NOMO-1 treated with DMSO at 0.1 percent for 48 hours (cell line): Measurements from ENCODE around the gene CTBP2.
"Not testable (repeated sequence)": the region's sequence is repeated elsewhere in the genome, so short reads cannot be mapped to it uniquely, and the experiment has no call there.

ENCODE experiments used
- DNase-seq: peaks from one replicate; lab custom pipeline; 2025; ENCODE audit not compliant: unreplicated experiment; lab: John Stamatoyannopoulos, UW

CTBP2 gene

DNA sequence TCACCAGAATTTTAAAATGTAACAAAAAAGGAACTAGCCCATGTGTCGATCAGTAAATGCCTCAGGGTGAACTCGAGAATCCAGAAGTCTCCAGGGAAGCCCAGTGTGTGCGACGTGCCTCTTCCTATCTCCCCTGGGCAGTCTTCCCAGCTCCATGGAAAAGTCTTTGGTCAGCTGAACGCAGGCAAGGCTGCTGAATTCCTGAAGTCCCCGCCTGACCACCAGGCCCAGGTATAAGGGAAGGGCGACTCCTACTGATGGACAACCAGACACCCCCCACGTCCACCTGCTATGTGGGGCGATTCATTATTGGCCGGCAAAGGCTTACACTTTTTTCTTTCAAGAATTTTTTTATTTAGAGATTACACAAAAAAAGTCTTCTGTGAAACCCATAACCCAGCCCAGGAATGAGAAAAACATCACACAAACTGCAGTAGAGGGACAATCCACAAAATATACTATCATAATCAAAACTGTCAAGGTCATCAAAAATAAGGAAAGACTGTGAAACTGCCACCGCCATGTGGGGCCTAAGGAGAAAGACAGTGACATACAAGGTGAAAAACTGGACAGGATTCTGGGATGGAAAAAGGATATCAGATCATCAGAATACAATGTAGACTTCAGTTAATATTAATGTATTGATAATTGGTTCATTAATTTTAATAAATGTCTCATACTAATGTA is 93.5 kb downstream of the CTBP2 start:
- DNase-seq, result no peak

GRCh38 chr10:125064681-125065492 is 95.5 kb downstream of the CTBP2 start:
- DNase-seq, result peak; percentile 95

GRCh38 chr10:125063256-125063925 is 97.0 kb downstream of the CTBP2 start:
- no peak for DNase-seq

DNA sequence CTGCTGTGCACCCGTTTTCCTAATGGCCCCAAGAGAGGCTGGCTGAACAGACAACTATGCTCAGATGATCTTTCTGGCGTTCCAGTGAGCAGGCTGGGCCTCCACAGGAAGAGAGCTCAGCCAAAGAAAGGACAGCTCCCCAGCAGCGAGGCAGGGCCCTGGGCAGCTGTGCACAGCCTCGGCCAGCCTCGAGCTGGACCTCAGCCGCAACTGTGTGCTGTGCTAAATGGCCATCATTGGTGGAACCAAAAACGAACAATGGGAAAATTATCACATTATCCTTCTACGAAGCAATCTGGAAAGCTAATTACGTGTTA is 97.5 kb downstream of the CTBP2 start:
- no peak for DNase-seq

DNA sequence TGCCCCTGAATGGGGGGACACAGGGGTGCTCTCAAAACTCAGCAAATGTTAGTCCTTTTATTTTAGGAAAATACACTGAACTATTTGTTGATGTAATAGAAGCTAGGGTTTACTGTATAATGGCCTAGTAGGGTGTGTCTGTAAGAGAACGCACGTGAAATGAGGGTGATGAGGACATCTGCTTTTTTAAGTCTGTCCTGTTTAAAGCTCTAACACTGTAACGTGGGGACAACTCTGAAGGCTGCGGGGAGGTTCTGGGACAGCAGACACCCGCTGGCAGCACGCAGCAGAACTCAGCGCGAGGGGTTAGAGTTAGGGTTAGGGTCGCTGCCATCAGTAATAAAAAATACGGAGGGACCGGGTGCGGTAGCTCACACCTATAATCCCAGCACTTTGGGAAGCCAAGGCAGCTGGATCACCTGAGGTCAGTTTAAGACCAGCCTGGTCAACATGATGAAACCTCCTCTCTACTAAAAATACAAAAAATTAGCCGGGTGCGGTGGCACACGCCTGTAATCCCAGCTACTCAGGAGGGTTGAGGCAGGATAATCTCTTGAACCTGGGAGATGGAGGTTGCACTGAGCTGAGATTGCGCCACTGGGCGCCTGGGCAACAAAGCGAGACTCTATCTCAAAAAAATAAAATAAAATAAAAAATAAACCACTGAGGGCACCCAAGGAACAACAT is 98.0 kb downstream of the CTBP2 start:
- DNase-seq, result peak; percentile 62

DNA sequence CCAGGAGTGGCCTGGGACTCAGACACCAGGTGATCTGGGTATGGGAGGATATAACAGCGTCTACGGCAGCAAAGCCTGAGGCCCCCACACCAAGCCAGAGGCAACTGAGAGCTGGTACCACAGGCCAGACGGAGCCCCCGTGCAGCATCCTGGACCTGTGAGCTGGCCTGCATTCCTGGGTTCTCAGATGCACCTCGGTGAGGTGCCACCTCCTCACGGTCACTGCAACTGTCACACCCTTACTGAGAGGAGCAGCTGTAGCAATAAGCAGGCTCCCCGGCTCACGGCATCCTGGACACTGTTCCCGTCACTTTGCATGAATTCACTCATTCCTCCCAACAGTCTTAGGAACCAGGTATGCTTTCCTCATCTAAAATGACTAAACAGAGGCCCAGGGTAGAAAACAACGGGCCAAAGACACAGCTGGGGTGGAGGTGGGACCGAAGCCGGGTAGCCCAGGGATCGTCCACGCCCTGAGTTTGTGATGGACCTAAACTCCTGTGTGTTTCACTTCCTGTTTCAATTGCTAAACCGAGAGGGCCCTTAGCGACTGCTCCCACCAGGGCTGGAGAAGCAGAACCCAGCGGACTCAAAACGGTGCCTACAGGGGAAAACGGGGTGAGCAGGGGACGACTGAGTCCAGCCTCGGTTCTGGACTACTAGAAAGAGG is 98.7 kb downstream of the CTBP2 start:
- DNase-seq, result peak; percentile 86

- peak; percentile 11 for DNase-seq
Measured at GRCh38 chr10:125060826-125061556, 99.4 kb downstream of the CTBP2 start.

GRCh38 chr10:125060482-125060825 is 99.9 kb downstream of the CTBP2 start:
- DNase-seq, result no peak

GRCh38 chr10:125060026-125060425 is 100.3 kb downstream of the CTBP2 start:
- no peak for DNase-seq

- DNase-seq, result not testable (repeated sequence)
Measured at GRCh38 chr10:125059348-125059747, 101.0 kb downstream of the CTBP2 start.

DNA sequence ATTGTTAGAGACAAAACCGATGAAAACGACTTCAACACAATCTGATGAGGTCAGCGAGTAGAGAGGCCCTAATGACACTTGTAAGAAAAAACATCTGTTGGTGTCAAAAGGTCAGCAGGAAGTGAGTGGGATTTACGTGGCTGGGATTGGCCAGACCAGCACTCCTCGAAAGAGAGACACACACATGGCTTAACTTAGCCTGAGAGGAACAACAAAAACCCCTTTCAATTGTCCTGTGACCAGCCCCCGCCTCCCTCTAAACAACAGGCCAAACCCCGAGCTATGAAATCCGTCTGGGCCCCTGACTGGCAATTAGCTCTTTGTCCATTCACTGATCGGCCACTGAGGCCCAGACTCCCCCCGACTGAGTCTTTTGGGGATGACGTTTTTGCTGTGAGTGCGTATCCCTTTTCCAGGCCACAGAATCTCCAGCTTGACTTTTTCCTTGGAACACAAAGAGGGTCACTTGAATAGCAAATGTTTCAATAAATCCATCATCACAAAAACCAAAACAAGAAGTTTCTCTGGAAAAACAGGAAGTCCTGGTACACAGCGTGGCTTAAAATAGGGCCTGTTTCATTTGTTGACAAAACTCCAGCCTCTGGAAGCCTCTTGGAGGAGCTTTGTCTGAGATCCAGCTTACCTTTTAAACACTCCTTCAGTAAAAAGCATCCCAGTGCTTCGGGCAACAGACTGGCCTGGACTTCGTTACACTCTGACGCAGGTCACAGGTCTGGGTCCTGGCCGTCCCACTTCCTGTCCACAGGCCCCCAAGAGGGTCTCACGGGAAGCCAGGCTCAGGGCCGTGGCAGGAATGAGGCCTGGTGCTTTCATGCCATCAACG is 103.0 kb downstream of the CTBP2 start:
- peak; percentile 31 for DNase-seq

DNA sequence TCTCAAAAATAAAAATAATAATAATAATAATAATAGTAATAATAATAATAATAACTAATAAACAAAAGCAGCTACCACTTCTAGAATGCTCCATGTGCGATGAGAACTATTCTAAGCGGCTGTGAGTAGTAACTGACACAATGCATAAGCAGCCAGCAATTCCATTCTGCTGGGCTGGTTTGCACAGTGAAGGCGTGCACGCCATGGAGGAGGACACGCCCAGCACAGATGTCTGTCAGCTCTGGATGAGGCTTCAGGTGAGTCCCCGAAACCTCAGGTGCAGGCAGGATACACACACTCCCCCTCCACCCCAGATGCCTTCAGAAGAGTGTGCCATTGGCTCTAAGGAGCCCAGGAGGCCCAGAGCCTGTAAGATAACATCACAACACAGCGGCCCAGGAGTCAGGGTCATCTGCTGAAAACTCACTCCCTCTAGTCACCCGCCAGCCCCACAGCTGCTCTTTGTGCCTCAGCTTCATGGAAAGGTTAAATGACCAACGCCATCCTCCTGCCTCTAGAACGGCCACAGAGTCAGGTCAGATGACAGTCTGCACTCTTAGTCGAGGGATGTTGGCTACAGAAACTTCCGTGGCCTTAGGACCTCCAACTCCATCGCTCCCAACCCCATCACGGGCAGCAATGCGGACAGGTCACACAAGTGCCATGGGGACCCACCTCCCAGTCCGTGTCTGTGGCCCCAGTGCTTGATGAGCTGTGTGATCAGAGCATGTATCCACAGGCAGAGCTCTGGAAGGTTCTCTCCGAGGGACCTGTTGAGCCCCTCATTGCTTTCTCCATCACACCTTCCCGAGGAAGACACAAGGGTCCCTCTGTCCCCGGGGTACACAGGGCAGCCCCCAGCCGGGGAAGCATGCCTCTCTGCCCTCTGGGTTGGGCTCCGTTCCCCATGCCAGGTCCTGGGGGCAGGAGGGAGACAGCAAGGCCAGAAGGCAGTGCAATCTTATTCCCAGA is 103.9 kb downstream of the CTBP2 start:
- DNase-seq, result no peak

- DNase-seq, result no peak
Measured at GRCh38 chr10:125055446-125055845, 104.9 kb downstream of the CTBP2 start.

DNA sequence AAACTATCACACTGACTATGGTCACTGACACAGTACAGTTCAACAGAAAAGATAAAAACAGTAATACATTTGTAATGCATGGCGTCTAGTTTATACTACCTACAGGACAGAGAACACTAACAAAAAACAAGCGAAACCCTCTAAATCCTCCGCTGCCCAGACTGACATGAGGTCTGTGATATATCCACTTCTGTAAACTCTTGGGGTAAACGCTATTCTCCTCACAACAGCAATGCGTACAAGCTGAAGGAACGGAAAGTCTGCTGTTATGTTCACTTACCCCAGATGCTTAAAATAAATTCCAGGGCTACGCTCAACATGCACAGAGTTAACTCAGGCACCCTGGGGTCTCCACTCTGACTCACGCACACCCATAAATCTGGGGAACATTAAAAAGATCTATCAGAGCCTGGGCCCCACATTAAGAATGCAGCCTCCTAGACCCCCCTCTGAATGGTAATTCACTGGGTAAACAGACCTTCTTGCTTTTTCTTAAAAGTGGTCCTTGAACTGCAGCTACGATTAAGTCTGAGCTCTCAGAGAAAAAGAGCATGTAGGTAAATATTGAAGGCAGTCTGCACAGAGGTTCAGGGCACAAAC is 105.6 kb downstream of the CTBP2 start:
- no peak for DNase-seq

DNA sequence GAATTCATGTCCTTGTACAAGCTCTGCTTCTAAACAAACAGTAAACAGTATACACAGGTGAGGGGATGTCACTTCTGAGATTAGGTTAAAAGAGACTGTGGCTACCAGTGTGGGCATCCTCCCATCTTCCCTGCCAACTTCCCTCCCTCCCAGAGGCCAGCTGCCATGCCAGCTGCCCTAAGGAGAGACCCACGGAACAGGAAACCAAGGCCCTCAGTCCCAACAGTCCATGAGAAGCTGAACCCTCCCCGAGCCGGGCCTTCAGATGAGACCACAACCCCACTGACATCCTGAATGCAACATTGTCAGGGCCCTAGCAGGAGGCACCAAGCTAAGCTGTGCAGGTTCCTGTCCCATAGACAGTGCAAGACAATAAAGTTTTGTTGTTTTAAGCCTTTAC is 106.1 kb downstream of the CTBP2 start:
- no peak for DNase-seq

DNA sequence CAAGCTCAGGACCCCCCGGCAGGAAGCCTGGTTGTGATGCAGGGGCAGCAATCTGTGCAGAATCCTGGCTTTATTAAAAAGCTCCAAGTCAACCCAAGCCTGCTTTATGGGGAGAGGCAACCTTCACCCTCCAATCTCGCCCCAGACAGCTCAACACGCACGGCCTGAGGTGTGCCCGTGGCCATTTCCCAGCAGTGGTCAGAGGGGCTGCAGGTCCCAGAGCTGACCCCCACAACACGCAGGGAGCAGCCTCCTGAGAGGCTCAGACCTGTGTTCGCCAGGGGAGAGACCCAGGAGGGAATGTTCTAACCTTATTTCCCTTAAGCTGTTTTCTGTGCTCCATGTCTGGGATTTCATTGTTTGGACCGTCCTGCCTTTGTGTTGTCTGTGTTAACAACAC is 108.2 kb downstream of the CTBP2 start:
- no peak for DNase-seq

GRCh38 chr10:125050383-125050782 is 110.0 kb downstream of the CTBP2 start:
- no peak for DNase-seq
